ENCODE data around the gene CCDC77. TPM values are rescaled to one million over a fixed set of nuclear protein-coding genes. Genes with fewer than 3 reads are reported as not detected.
"Not testable (repeated sequence)": the region's sequence is repeated elsewhere in the genome, so short reads cannot be mapped to it uniquely, and the experiment has no call there.

CCDC77 gene
- total and polyA plus RNA-seq, 2 donors (not counting 3 experiments of a cell fraction or from before 2014, with no cell fraction given): 4.1 to 12.9 TPM

GRCh38 chr12:367972-368371, 33.5 kb upstream of the CCDC77 start:
- POLR2A ChIA-PET: no interaction called here
- H3K4me1 ChIP-seq (ENCODE audit: control insufficient read depth, extremely low read depth, insufficient read depth, low read length): no peaks in the 10 kb centered on the region
- DNase-seq (ENCODE audit: low read depth, low spot score) (no peak), FAIRE-seq (no peak)
- intact Hi-C loops (cut with micrococcal nuclease): no loop called here
- no peak overlapping the region for H3K4me3 ChIP-seq (replicated peaks in 1 of 3; ENCODE audit: insufficient read depth in 1 of 3, low read depth in 1 of 3, low read length in 3 of 3)
- no peak overlapping the region for H2AFZ ChIP-seq (ENCODE audit: low read depth, low read length)
- H3K4me2 ChIP-seq (ENCODE audit: insufficient read depth, low read length): no peak overlapping the region
- H3K9me3 ChIP-seq (replicated peaks; ENCODE audit: control insufficient read depth, insufficient read depth, low read length): no peaks in the 10 kb centered on the region
- H3K27ac ChIP-seq (ENCODE audit: insufficient read depth, low read depth, low read length): no peak overlapping the region
- no peaks in the 10 kb centered on the region for H4K20me1 ChIP-seq (replicated peaks; ENCODE audit: control insufficient read depth, extremely low read depth, insufficient read depth, low read length)
- no peak for TF ChIP-seq POLR2AphosphoS5 (IDR thresholded peaks at IDR 0.05; ENCODE audit: insufficient read depth, low read depth, low read length)
- no peak for TF ChIP-seq FOS (IDR thresholded peaks at IDR 0.05; ENCODE audit: borderline replicate concordance, insufficient read depth, low read length)
- no peak for TF ChIP-seq MAX (IDR thresholded peaks at IDR 0.05; ENCODE audit: insufficient read depth, insufficient read length)
- TF ChIP-seq GATA2 (IDR thresholded peaks at IDR 0.05; ENCODE audit: insufficient read depth, insufficient read length, low read depth, low read length): no peak
- no peak for TF ChIP-seq MYC (IDR thresholded peaks at IDR 0.05; ENCODE audit: low read depth, low read length)
- no peak for TF ChIP-seq JUN (IDR thresholded peaks at IDR 0.05; ENCODE audit: borderline replicate concordance, insufficient read depth, insufficient read length, low read depth)
- TF ChIP-seq EZH2 (IDR thresholded peaks at IDR 0.05; ENCODE audit: borderline replicate concordance, low read depth, low read length, severe bottlenecking): no peak
- no peak for TF ChIP-seq CTCF (IDR thresholded peaks at IDR 0.05; ENCODE audit: extremely low read depth in 1 of 2, insufficient read depth in 1 of 2, low read depth in 1 of 2, low read length in 2 of 2)
- no peak for TF ChIP-seq POLR2A (IDR thresholded peaks at IDR 0.05; ENCODE audit: low read depth, low read length)
- no peak overlapping the region for H3K9ac ChIP-seq (replicated peaks; ENCODE audit: extremely low read depth, insufficient read depth, low read length)
- no peaks in the 10 kb centered on the region for H3K9me1 ChIP-seq (replicated peaks; ENCODE audit: control insufficient read depth, extremely low read depth, insufficient read depth, low read length)
- dilution Hi-C loops (cut with MboI; ENCODE audit: extremely low pct_ligation_motif_present, low sequenced_read_pairs): no loop called here
- H3K79me2 ChIP-seq (ENCODE audit: control insufficient read depth, insufficient read depth, low read length): peaks cover 2% of the 10 kb centered on the region
- BruUV-seq (replicated peaks): no TSS peak
- H3K27me3 ChIP-seq (ENCODE audit: control insufficient read depth in 2 of 2, insufficient read depth in 2 of 2, low read length in 2 of 2): no peaks in the 10 kb centered on the region
- CTCF ChIA-PET: no interaction called here
- peaks cover 7 to 16% of the 10 kb centered on the region in 2 experiments for H3K36me3 ChIP-seq (ENCODE audit: control insufficient read depth in 2 of 2, extremely low read depth in 1 of 2, insufficient read depth in 2 of 2, low read length in 2 of 2)

GRCh38 chr12:370739-371485, 30.5 kb upstream of the CCDC77 start:
- H3K4me2 ChIP-seq (ENCODE audit: insufficient read depth, low read length); H3K9ac ChIP-seq (replicated peaks; ENCODE audit: extremely low read depth, insufficient read depth, low read length); DNase-seq (ENCODE audit: low read depth, low spot score); dilution Hi-C loops (cut with MboI; ENCODE audit: extremely low pct_ligation_motif_present, low sequenced_read_pairs); H3K79me2 ChIP-seq (ENCODE audit: control insufficient read depth, insufficient read depth, low read length); CTCF ChIA-PET; H3K9me1 ChIP-seq (replicated peaks; ENCODE audit: control insufficient read depth, extremely low read depth, insufficient read depth, low read length); FAIRE-seq; H4K20me1 ChIP-seq (replicated peaks; ENCODE audit: control insufficient read depth, extremely low read depth, insufficient read depth, low read length); H2AFZ ChIP-seq (ENCODE audit: low read depth, low read length); BruUV-seq (replicated peaks); H3K9me3 ChIP-seq (replicated peaks; ENCODE audit: control insufficient read depth, insufficient read depth, low read length); H3K4me3 ChIP-seq (replicated peaks in 1 of 3; ENCODE audit: insufficient read depth in 1 of 3, low read depth in 1 of 3, low read length in 3 of 3); H3K4me1 ChIP-seq (ENCODE audit: control insufficient read depth, extremely low read depth, insufficient read depth, low read length); H3K27ac ChIP-seq (ENCODE audit: insufficient read depth, low read depth, low read length); intact Hi-C loops (cut with micrococcal nuclease); POLR2A ChIA-PET; H3K27me3 ChIP-seq (ENCODE audit: control insufficient read depth in 2 of 2, insufficient read depth in 2 of 2, low read length in 2 of 2): not testable (repeated sequence)
- peaks cover 3 to 12% of the 10 kb centered on the region in 2 experiments for H3K36me3 ChIP-seq (ENCODE audit: control insufficient read depth in 2 of 2, extremely low read depth in 1 of 2, insufficient read depth in 2 of 2, low read length in 2 of 2)
